ENCODE results near the gene CXorf38.
A peak's percentile ranks its signal among the peaks of the same experiment; 100 is the strongest.

Gene CXorf38, protein sequence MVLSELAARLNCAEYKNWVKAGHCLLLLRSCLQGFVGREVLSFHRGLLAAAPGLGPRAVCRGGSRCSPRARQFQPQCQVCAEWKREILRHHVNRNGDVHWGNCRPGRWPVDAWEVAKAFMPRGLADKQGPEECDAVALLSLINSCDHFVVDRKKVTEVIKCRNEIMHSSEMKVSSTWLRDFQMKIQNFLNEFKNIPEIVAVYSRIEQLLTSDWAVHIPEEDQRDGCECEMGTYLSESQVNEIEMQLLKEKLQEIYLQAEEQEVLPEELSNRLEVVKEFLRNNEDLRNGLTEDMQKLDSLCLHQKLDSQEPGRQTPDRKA

DNA sequence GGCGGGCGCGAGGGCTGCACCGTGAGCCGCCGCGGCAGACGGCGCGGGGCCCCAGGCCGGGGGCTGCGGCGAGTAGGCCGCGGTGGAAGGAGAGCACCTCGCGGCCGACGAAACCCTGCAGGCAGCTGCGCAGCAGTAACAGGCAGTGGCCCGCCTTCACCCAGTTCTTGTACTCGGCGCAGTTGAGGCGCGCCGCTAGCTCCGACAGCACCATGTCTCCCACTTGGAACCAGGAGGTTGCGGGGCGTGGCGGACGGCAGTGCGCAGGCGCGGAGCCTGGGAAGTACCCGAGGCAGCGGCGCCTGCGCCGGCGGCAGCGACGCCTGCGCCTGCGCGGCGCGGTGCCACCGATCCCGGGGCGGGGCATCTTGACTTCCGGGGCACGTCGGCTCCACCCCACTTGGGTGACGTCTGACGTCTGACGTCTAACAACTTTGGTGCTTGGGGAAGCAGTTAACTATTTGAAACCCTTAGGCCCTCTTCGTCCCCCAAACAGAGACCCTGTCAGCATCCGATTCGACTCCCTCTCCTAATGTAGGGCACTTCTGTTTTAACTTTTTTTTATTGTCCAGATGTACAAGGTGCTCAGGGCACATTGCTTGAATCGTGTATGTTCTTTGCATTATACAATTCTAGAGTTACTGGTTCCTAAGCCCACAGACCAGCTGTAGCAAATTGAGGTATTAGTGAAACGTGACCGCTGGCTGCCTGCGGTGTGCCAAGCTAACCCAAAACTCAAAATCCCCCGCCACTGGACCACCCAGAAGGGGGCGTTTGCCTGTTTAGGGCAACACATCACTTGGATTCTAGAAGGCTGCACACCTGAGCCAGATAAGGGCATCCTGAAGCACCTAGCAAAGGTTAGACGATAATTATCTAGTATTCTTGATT is at the start of gene CXorf38:
TSS of gene CXorf38 (minus strand) at position 255 of the 891 bp plus-strand sequence. CDS start at position 214, 41 bp downstream.
- peak; percentile 89 for DNase-seq (ENCODE audit: low spot score)

GRCh38 chrX:40694802-40695201 is 47.4 kb upstream of the CXorf38 start:
- DNase-seq (ENCODE audit: low spot score): no peak

GRCh38 chrX:40688929-40689328 is 41.6 kb upstream of the CXorf38 start:
- DNase-seq (ENCODE audit: low spot score): no peak

DNA sequence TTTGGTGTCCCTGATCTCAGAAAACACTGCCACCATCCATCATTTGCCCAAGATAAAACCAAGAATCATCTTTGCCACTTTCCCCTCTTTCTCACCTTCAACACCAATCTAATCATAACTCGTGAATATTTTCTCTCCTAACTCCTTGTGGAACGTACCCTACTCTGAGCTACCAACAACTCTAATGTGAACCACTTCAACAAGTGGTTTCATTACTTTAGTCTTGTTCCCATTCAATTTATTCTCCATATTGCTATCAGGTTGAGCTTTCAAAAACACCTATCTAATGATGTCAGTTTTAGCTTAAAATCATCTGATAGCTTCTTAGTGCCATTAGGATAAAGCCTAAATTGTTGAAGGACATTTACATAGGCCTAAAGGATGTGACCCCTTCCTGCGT is 39.8 kb upstream of the CXorf38 start:
- DNase-seq (ENCODE audit: low spot score): no peak

GRCh38 chrX:40685362-40685918 is 38.1 kb upstream of the CXorf38 start:
- no peak for DNase-seq (ENCODE audit: low spot score)

DNA sequence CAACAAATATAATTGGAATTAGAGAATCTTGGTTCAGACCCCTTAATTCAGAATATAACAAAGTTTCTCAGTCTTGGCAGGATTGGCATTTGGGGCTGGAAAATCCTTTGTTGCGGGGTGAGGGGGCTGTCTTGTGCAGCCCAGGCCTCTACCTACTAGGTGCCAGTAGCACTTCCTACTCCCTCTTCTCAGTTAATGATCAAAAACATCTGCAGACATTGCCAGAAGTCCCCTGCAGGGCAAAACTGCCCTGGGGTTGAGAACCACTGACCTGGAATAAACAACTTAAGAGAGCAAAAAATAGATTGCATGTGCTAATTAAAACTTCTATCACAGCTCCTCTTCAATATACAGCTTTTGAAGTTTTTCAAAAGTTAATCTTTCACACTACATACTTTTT is 36.7 kb upstream of the CXorf38 start:
- DNase-seq (ENCODE audit: low spot score): no peak

DNA sequence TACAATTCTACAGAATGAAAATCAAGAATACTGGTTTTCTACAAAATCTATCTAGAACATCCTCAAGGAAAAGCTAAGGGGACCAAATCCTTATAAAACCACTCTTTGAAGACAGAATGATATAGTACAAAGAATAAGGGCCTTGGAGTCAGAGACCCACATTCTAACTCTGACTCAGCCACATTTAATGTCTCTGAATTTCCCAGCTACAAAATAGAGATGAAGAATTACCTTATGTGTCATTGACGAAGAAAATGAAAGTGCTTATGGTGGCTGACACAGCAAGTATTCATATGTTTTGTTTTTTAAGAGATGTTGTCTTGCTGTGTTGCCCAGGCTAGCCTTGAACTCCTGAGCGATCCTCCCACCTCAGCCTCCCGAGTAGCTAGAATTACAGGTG is 35.9 kb upstream of the CXorf38 start:
- no peak for DNase-seq (ENCODE audit: low spot score)

DNA sequence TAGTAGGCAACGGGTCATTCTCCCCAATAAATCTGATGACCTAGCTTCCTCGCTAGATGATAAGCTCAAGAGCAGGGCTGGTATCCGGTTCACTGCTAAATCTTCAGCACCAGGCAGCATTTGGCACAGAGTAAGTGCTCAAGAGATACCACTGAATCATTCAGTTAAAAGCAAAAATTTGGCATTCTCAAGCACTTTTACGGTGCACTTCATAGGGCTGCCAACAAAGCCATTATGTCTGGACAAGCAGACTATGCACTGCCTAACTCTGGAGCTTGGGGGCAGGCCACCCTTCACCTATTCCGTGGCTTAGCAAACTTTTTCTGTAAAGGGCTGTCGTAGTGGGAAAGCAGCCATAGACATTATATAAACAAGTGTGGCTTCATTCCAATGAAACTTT is 23.8 kb upstream of the CXorf38 start:
- DNase-seq (ENCODE audit: low spot score): no peak

DNA sequence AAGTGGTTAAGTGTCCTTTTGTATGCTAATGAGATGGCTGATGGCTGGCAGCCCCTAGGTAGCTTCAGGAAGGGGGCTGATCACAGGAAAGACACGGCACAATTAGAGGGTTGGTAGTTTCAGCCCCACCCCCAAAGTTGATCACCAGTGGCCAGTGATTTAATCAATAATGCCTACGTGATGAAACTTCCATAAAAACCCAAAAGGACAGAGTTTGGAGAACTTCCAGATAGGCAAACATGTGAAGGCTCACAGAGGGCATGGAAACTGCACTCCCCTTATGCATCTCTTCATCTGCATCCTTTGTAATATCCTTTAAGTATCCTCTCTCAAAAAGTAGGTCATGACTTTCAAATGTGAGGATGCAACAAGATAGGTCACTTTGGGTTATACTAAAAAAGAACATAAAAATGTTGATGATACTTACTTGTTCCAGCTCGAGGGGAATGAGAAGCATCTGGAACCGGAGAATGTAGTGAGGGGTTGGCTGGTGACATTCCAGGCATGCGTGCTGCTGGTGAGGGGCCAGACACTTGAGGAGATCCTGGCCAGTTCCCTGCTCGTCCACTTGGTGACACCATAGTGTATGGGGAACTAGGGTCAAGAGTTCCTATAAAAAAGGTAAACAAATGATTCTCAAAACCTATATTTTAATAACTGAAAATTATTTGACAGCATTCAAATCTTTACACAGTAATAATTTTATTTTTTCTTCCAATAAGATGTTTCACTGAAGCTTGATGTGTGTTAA is 16.7 kb upstream of the CXorf38 start:
- DNase-seq (ENCODE audit: low spot score): no peak

- no peak for DNase-seq (ENCODE audit: low spot score)
Measured at GRCh38 chrX:40663078-40663740, 15.8 kb upstream of the CXorf38 start.

- DNase-seq (ENCODE audit: low spot score): no peak
Measured at GRCh38 chrX:40661489-40661888, 14.1 kb upstream of the CXorf38 start.

DNA sequence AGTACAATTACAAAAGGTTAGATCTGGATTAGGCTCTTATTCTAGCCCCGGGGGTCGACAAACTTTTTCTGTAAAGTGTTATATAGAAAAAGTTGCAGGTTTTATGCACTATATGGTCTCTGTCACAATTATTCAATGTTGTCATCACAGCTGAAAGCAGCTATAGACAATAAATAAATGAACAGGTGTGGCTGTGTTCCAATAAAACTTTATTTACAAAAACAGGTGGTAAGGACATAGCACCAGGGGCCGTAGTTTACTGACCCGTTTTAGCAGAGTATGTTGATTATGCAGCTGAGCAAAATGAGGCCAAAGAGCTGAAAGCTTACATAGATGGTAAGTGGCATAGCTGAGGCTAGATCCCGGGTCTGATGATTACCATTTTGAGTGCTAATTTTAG is 13.0 kb upstream of the CXorf38 start:
- DNase-seq (ENCODE audit: low spot score): no peak

DNA sequence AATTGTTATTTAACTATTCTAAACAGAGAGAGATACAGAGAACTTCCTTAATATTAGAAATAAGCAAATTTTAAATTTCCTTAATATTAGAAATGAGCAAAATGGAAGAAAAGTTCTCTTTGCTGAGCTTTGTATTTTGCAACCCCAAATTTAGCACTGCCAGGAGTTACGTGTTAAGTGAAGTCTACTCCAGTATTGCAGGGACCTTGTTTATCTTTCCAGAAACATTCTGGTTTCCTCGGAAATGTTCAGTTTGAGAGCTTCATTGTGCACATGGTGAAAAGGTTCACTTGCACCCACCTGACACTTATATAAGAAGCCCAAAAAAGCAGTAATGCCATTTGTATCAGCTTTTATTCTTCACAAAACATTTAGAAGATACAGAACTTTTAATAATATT is 6.2 kb upstream of the CXorf38 start:
- DNase-seq (ENCODE audit: low spot score): no peak

GRCh38 chrX:40652664-40653063 is 5.3 kb upstream of the CXorf38 start:
- DNase-seq (ENCODE audit: low spot score): no peak

- peak; percentile 68 for DNase-seq (ENCODE audit: low spot score)
Measured at GRCh38 chrX:40651620-40652223, 4.4 kb upstream of the CXorf38 start.

DNA sequence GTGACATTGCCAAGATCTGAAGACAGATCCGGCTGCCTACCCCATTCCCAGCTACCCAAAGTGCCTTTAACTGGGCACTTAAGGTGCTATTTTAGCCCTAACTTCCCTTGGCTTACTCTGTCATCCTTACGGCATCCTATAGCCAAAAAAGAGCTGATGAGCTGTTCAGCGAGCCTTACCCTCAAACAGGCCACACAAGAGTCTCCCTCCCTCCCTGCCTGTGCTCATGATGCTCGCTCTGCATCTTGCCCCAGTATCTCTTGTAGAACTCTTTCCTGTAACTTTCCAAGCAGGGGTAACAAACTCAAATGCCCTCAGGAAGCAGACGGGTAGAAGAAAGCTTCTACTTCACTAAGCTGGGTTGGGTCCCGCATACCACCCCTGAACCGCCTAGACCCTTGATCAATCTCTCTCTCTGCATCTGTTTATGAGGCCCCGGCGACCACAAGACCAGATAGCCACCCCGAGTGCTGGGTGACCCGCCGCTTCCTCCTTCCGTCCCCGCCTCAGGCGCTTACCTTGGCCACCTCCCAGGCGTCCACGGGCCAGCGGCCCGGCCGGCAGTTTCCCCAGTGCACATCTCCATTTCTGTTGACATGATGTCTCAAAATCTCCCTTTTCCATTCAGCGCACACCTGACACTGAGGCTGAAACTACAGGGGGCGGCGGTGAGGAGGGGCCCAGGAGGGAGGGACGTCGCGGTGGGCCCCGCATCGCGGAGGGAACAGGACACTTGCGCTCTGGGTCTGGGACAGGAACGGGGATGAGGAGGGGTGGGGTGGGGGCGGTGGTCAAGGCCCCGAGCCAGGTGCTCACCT is 663 bp downstream of the CXorf38 start:
- DNase-seq (ENCODE audit: low spot score): peak; percentile 6

DNA sequence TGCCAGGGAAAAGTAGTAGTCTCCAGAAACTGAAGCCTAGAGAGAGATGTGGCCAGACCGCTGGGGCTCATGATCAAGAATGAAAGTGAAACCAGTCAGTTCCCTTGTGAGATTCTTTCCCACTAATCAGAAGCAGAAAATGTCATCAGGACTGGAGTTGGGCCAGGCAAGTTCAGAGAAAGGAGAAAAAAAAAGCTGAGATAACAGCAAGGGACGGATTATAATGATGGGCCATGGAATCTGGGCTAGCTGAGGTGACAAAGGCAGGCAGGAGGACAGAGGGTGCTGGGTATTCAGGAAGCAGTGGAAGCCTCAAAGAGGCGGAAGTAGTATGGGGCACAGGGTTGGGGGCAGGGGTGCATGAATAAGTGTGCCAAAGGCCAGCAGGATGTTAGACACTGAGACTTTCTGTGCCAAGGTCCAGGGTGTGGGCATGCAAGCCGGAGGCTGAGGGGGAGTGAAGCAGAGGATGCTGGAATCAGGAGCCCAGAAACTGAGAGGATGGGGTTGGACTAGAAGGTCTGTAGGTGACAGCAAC is 2.5 kb downstream of the CXorf38 start:
- DNase-seq (ENCODE audit: low spot score): peak; percentile 33

GRCh38 chrX:40644176-40644575 is 3.2 kb downstream of the CXorf38 start:
- DNase-seq (ENCODE audit: low spot score): no peak

DNA sequence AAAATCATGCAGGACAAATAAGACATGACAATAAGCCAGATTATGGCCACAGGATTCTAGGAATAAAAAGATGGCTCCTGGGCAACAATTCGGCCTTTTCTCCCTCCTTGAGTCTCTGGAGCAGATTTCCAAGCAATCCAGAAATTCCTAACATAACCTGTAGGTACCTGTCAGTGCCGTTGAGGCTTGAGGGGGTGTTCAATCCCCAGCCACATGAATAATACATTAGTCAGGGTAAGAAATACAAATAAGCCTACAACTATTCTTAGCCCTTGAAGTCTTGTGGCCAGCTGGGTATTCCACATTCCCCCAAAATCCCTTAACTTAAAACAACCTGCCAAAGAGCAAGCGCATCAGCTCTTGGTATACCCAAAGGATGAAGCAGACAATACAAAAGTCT is 9.7 kb downstream of the CXorf38 start:
- DNase-seq (ENCODE audit: low spot score): no peak

DNA sequence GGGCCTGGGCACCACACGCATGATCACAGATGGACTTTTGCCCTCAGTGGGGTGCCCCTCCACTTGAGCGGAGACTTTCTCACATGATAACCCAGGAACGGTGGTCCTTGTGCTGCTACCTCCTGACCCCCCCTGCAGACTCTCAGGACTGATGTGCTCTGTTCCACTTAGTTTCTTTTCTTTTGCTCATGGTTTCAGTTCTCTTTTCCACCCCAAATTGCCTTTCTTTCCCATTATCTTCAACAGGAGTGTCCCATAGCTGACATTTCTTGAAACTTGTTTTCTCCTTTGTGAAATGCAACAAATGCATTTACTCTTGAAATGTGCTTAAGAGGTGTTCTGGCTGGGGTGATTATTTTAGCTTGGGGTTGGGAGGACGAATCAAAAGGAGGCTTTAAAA is 15.2 kb downstream of the CXorf38 start:
- no peak for DNase-seq (ENCODE audit: low spot score)

Measured in CD4-positive, alpha-beta T cell treated with Interleukin-15 for 4 hours (primary cell).